Measurements from ENCODE around the gene CACNA1A.

CACNA1A gene

DNA sequence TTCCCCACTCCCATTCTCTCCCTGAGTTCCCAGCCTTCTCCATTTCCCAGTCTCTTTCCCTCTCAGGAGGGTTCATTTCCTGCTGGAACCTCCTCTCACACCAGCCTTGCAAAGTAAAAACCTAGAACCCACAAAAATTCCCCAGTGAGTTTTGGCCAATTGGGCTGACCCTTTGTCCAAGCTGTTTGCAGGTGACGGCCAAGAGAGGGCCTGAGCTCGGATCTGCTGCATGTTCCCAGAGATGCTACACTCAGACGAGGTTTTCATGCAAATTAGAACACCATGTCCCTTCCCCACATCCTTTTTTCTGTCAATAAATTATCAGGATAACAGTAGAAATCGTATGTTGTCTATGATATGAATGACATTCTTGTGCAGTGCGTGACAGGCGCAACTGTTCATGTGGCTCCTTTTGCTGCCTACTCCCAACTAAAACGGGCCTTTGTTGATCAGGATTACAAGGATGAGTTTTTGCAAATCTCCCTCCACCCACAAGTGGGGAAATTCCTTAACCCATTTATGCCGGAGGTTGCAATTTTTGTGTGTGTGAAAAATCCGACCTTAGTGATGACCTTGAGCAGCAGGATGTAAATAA lies 149.5 kb downstream of the CACNA1A start:
- DNase-seq = no peak

DNA sequence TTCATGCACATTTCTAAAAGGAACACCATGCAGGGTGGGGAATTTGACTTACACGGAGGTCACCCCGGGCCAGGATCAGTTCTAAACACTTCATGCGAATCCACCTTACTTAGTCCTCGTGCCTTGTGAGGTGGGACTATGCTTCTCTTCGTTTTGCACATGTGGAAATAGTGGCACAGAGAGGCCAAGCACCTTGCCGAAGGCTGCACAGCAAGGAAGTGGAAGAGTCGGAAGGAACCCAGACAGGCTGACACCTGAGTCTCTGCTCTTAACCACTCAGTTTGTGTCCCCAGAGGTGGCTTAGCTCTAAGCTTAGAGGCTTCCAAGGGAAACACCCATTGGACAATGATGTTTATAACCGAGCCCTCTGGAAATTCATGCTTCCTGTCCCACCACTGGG lies 150.1 kb downstream of the CACNA1A start:
- no peak for DNase-seq

DNA sequence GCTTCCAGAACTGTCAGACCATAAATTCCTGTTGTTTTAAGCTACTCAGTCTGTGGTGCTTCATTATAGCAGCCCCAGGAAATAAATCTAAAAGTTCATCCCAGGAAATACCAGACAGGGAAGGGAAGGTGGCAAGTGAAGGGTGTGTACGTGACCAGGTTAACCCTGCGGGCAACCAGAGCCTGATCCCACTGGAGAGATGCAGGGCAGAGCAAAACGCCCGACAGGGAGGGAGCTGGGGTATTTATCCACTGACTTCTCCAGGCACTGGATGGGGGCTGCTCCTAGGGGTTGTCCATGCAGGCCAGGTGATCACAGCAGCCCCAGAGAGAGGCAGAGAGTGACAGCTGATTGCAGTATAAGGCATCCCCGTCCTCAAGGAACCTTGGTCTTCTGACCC lies 150.9 kb downstream of the CACNA1A start:
- DNase-seq = no peak

DNA sequence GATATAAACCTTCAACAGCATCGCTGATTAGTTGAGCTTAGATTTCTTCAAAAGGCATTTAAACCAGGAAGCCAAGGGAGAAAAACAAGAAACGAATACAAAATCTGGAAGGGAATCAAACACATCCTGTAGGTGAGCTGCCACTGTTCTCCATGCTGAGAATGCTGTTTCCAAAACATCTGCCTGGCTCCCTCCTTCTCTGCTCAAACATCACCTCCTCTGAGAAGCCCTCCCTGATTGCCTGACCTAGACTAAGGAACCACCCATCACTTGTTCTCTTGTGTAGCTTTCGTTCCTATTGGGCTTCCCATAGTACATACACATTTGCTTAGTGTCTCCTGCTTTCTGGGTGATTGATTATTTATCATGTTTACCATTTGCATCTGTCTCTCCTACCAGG lies 152.7 kb downstream of the CACNA1A start:
- DNase-seq = no peak

DNA sequence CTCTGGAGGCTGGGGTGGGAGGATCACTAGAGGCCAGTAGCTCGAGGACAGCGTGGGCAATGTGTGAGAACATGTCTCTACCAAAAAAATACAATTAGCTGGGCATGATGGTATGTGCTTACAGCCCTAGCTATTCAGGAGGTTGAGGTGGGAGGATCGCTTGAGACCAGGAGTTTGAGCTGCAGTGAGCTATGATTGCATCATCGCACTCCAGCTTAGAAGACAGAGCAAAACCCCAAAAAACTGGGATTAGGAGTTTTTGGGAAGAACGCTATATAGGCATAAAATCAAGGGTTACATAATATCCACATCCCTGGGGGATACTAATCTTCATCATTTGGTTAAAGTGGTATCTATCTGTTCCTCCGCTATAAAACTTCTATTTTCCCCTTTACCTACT lies 155.5 kb downstream of the CACNA1A start:
- no peak for DNase-seq

DNA sequence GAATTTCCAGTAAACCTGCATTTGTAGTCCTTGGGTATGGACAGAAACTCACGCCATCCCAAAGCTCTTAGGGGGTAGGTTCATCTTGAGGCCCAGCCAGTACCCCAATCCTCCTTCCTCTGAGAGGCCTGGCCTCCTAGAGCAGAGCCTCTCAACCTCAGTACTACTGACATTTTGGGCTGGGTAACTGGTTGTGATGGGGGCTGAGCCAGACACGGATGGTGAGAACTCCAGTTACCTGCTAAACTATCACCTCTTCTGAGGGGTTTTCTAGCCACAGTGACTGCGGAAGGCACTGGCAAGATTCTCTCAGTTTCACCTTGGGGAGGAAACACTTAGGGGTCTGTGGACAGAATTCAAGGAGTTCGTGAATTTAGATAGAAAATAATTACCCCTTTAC lies 156.2 kb downstream of the CACNA1A start:
- no peak for DNase-seq

DNA sequence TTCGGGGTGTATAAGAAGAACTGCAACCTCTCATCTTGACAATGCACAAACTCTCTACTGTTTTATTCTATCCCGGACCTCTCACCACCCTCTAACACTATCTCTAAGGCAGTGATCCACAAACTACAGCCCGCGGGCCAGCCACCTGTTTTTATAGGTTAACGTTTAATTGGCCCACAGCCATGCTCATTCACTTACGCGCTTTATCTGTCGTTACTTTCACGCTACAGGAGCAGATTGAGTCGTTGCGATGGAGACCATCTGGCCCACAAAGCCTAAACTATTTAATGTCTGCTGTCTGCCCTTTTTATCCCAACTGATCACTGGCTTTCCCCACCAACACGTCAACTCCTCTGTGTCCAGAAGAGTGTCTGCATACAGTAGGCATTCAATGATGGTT lies 158.9 kb downstream of the CACNA1A start:
- DNase-seq = no peak

DNA sequence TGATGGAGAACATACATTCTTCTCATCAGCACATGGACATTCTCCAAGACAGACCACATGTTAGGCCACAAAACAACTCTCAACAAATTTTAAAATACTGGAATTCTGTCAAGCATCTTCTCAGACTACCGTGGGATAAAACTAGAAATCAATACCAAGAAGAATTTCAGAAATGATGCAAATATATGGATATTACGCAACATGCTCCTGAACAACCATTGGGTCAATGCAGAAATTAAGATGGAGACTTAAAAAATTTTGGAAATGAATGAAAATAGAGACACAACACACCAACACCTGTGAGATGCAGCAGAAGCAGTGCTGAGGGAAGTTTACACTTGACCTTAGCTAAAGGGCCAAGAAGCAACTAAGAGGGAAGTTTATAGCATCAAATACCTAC lies 162.8 kb downstream of the CACNA1A start:
- DNase-seq = no peak

DNA sequence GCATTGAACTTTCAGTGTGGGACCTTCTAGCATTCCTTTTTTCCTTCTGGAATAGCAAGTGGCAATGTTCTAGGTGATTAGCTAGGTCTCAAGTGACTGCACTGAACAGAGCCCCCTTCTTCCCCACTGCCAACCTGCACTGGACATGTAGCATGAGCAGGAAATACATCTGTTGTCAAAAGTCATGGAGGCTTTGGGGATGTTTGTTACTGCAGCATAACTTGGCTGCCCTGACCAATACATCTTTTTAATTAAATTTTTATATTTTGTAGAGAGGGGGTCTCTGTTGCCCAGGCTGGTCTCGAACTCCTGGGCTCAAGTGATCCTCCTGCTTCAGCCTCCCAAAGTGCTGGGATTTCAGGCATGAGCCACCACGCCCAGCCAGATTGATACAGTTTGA lies 163.6 kb downstream of the CACNA1A start:
- DNase-seq = no peak

DNA sequence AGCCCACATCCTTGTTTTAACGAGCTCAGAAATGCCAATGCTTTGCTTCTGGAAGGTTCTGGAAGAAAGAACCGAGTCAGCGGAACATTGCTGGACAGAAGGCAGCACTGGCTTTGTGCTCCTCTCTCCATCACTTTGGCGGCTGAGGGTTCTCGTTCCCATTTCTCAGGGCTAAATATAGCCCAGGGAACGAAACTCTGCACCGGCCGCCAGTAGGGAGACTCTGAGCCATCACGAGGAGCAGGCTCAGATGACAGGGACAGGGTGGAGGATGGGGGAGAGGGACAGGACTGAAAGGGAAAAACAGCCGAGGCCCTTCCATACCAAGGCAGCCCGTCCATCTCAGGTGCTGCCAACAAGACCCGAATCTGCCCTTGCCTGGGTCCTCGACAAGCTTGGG lies 166.4 kb downstream of the CACNA1A start:
- DNase-seq = no peak

DNA sequence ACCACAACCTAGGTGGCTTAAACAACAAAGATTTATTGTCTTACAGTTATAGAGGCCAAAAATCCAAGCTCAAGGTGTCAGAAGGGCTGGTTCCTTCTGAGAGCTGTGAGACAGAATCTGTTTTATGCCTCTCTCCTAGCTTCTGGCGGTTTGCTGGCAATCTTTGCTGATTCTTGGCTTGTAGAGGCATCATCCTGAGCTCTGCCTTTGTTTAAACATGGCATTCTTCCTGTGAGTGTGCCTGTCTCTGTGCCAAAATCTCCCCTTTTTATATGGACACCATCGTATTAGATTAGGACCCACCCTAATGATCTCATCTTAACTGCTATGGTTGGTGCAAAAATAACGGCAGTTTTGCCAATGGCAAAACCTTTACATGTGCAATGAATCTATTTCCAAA lies 169.1 kb downstream of the CACNA1A start:
- no peak for DNase-seq

DNA sequence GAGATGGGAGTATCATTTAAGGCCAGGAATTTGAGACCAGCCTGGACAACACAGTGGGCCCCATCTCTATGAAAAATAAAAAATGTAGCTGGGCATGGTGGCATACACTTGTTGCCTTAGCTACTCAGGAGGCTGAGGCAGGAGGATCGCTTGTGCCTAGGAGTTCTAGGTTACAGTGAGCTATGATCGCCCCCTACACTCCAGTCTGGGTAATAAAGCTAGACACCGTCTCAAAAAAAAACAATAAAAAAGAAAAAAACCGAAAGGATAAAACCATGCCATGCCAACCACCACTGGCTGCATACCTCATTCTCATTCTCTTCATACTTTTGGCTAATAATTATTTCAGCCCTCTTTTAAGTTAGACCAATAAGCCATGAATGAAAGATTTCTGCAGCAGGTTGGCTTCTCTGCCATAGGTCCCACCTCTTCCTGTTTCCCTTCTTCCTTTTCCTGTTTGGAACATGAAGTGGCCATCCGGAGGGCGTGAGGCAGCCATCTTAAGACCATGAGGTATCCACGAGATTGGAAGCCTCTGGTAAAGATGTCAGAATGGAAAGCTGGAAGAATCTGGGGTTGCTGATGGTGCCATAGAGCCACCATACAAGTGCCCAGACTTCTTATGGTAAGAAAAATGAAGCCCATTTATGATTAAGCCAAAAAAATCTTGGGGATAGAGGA lies 171.3 kb downstream of the CACNA1A start:
- no peak for DNase-seq

DNA sequence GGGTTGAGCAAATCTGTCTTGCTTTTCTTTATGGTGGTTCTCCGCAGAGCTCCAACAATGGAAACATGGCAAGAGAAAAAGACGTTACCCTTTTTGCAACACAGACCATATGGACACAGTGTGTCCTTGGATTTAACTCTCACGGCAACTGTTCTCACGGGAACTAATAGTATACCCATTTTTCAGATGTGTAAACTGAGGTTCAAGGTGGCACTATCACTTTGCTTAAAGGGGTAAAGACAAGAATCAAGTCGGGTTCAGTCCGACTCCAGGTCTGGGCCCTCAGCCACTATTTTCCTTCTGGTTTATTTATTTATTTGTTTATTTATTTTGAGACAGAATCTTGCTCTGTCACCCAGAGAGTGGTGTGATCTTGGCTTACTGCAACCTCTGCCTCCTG lies 176.0 kb downstream of the CACNA1A start:
- no peak for DNase-seq

DNA sequence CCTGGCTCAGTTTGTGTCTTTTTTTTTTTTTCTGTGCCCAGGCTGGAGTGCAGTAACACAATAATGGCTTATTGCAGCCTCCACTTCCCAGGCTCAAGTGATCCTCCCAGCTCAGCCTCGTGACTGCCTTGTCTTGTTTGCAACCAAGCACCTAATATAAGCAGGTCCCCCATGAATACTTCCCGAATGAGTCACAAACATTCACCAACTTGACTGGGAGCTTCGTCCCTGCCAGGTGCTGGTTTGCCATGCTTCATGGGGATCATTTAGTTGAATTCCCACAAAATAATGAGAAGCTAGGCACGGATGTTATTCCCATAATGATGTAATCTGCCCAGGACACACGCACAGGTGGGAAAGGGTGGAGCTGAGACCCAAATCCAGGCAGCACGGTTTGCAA lies 176.5 kb downstream of the CACNA1A start:
- no peak for DNase-seq

DNA sequence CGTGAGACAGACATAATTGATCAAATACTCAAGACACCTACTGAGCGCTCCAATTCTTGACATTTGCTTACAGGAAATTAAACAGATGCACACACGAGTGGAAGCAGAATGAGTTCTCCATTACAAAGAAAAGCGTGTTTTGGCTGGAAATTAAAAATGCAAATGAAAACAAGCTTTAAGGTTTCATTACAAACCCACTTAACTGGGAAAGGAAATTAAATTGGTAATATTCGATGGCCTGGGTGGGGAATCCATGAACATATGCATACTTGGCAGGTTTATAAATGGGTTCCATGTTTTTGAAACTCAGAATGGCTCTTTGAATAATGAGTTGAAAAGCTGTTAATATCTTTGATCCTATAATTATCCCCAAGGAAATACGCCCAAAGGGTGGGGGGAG lies 178.0 kb downstream of the CACNA1A start:
- DNase-seq = no peak

DNA sequence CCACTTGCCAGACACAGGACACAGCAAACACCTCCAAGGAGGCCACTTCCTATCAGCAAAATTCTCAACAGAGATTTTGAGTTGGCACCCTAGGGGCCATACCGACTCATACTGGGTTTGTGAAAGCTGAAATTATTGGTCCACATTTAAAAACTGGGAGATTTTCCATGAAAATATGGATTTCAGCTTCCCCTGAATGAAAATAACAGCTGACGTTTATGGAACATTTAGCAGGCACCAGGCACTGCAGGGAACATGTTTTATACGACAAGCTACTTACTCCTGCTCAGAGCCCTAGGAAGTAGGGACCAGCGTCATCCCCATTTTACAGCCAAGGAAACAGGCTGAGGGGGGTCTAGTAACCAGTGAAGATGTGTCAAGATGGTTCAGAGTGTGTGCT lies 186.8 kb downstream of the CACNA1A start:
- DNase-seq = no peak

DNA sequence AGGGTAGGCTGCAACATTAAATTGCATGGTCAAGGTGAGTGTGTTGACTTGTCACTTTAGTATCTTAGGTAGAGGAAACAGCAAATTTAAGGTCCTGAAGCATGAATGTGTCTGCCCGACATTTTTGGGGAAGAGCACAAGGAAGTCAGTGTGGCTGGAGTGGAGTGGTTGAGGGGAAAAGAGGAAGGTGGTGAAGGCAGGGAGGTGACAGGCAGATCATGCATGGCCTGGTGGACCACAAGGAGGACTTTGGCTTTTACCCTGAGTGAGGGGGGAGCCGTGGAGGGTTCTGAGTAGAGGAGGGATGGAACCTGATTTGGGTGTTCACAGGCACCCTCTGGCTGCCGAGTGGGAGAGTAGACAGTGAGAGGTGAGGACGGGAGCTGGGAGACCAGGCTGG lies 188.1 kb downstream of the CACNA1A start:
- no peak for DNase-seq

DNA sequence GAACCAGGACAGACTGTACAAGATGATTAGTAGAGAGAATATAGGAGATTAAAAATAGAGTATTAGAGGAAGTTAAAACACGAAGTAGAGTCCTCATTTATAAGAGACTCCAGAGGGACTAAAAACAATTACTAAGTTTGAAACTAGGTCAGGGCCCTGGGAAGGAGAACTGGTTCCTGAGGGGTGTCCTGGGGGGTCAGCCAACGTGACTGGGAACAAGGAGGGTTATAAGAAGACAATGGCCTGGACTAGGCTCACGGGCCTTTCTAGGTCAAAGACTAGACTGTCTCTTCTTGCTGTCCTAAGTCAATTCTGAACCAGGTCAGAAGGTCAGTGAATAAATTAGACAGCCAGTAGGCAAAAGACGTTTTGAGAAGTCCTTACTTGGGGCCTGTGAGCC lies 190.8 kb downstream of the CACNA1A start:
- DNase-seq = no peak

DNA sequence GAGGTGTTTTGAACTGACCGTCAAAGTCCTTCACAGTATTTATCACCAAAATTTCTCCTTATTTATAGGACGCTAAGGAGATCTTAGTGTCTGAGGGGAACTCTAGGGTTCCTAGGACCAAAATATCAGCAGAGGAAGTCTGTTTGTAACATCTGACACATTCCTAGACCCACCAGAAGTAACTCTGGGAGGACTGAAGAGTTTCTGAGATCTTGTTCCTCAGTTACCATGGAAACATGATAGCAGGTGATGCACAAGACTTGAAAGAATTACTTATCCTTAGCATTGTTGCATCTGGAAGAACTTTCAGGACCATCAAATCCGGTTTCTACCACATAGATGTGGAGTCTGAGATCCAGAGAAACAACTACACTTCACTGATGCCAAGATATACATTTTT lies 191.5 kb downstream of the CACNA1A start:
- no peak for DNase-seq

DNA sequence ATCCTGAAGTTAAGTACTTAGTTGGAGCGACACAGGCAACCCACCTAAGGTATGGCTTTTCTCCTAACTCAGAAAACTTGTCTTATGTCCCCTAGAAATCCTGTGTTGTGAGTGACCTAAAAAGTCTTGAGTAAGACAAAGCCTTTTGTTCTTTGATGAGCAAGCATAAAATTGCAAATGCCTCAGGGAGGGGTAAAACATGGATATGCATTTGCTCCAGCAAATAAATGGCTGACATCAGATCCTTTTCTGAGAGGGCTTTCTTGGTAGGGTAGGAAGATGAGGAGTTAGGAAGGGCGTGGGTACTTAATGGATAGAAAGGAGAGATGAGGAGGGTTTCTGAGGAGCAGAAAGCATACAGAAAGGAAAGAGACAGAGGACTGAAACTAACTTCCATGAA lies 192.4 kb downstream of the CACNA1A start:
- no peak for DNase-seq

DNA sequence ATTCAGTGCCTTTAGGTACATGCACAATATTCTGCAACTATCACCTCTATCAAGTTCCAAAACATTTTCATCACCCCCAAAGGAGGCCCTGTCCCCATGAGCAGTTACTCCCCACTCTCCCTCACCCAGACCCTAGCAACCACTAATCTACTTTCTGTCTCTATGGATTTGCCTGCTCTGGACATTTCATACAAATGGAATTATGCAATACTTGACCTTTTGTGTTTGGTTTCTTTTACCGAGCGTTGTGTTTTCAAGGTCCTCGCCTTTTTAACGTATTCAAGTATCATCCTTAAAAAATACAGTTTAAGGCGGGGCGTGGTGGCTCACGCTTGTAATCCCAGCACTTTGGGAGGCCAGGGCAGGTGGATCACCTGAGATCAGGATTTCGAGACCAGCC lies 196.4 kb downstream of the CACNA1A start:
- no peak for DNase-seq

DNA sequence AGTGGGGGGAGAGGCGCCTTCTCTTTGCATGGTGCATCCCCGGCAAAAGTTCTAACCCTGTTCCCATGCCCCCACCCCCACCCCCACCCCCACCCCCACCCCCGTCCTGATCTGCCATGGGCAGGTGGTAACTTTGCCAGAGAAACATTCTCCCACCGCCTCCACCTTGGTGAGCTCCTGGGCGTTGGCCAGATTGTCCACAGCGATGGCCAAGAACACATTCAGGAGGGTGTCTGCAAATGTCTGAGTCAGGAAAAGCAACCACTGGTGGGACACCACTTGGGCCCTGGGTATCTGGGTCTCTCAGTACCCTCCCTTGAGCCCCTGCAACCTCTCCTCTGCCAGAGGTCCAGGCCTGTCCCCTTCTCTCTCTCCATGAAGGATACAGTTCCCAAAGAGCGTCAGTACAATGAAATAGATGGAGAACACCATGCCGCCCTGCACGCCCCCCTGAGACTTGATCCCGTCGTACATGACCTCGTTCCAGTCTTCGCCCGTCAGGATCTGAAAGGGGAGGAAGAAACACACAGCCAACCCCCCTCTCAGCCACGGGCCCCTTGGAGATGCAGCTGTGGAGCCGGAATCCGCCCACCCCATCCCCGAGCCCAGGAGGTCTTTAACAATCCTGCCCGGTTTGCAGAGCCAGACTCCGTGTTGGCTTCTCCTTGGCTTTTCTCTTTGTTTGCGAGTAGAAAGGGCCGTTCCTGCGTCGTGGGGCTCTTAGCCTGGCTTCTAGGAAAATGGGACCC lies 202.7 kb downstream of the CACNA1A start:
- no peak for DNase-seq

DNA sequence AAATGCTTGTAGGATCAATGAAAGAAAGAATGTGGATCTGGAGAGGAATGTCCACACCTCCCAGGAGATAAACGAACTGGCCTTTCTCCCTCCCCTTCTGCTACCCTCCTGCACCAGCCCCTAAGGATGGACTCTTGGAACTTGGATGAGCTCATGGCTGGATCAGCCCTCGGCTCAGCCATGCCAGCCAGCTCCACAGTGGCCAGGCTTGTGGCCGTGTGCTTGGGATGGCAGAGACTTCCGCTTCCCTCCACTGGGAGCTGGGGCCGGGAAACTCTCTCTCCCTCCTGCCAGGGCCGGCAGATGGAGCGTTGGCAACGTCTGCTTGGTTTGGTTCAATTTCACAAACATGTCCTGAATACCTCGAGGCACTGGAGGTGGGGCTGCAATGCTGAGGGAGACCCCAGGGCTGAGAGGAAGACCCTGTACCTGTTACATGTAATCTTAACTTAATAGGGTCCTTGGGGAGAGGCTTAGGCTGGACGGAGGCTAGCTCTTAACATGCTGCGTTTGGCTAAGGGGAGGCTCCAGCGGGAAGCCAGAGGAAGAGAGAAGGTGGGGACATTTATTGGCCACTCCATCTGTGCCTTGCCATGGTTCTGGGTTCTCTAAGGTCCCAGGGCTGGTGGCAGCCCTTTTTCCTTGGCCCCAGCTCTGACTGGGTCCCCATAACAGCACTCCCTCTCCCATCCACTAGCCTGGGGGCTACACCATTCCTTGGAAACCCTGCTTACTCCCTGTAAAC lies 203.6 kb downstream of the CACNA1A start:
- no peak for DNase-seq

All from AML-193 (cell line).